Islet precursor cell (in vitro differentiated cells): ENCODE results near the gene LENEP.
A peak's percentile ranks its signal among the peaks of the same experiment; 100 is the strongest.
"Not testable (repeated sequence)": the region's sequence is repeated elsewhere in the genome, so short reads cannot be mapped to it uniquely, and the experiment has no call there.

Source experiments
- DNase-seq: peaks from one replicate; pipeline ENCODE4 v3.0.0-alpha.2; 2018

Gene LENEP

GRCh38 chr1:154975409-154976059 is 17.9 kb upstream of the LENEP start:
- peak; percentile 68 for DNase-seq

GRCh38 chr1:154977762-154978161 is 15.6 kb upstream of the LENEP start:
- DNase-seq: not testable (repeated sequence)

- no peak for DNase-seq
Measured at GRCh38 chr1:154978360-154978759, 15.0 kb upstream of the LENEP start.

GRCh38 chr1:154982341-154982740 is 11.0 kb upstream of the LENEP start:
- DNase-seq: no peak

GRCh38 chr1:154982897-154983648 is 10.3 kb upstream of the LENEP start, which contains the start of gene FLAD1:
TSS of gene FLAD1 (plus strand) at chr1:154983344. CDS start at chr1:154983695, 351 bp downstream.
- peak; percentile 99 for DNase-seq

- DNase-seq: no peak
Measured at GRCh38 chr1:154983776-154984466, 9.5 kb upstream of the LENEP start.

- not testable (repeated sequence) for DNase-seq
Measured at GRCh38 chr1:154986736-154987135, 6.7 kb upstream of the LENEP start.

- no peak for DNase-seq
Measured at GRCh38 chr1:154987326-154987725, 6.1 kb upstream of the LENEP start.

- no peak for DNase-seq
Measured at GRCh38 chr1:154988058-154988954, 5.1 kb upstream of the LENEP start.

- DNase-seq: no peak
Measured at GRCh38 chr1:154989195-154989860, 4.1 kb upstream of the LENEP start.

GRCh38 chr1:154990276-154990675 is 3.1 kb upstream of the LENEP start:
- DNase-seq: no peak

- DNase-seq: peak; percentile 76
Measured at GRCh38 chr1:154992721-154993571, 440 bp upstream of the LENEP start.

GRCh38 chr1:154994269-154994587 is 842 bp downstream of the LENEP start:
- DNase-seq: no peak

- DNase-seq: no peak
Measured at GRCh38 chr1:154994591-154994990, 1.2 kb downstream of the LENEP start.

- not testable (repeated sequence) for DNase-seq
Measured at GRCh38 chr1:154995301-154995983, 2.1 kb downstream of the LENEP start.

GRCh38 chr1:154996966-154997701 is 3.7 kb downstream of the LENEP start:
- DNase-seq: no peak

- no peak for DNase-seq
Measured at GRCh38 chr1:154998201-154998780, 4.9 kb downstream of the LENEP start.

- peak; percentile 91 for DNase-seq
Measured at GRCh38 chr1:154998818-154999570, 5.6 kb downstream of the LENEP start.
